OCI-LY7 (cell line): ENCODE results near the gene KICS2. TPM values are rescaled to one million over a fixed set of nuclear protein-coding genes. Genes with fewer than 3 reads are reported as not detected.

Source experiments
- BruUV-seq: library from RNA; stranded (reverse); fragments of 400-500 nt; replicated peaks from 2 replicates; lab custom pipeline; 2021; lab: Mats Ljungman, UMichigan
- CTCF ChIA-PET: fragments of 300-600 bp; sonication (Branson Sonifier 250); formaldehyde crosslinking; loops from one replicate; lab custom pipeline; 2022; ENCODE audit warnings: antibody characterized with exemption; ENCODE audit not compliant: unreplicated experiment; lab: Charles Lee
- POLR2A ChIA-PET: fragments of 300-600 bp; sonication (Branson Sonifier 250); formaldehyde crosslinking; loops from one replicate; lab custom pipeline; 2022; ENCODE audit warnings: antibody characterized with exemption; lab: Charles Lee
- DNase-seq: peaks from one replicate; pipeline ENCODE4 v3.0.0-alpha.2; 2015; ENCODE audit warnings: low spot score
- H2AFZ ChIP-seq: fragments of 200-600 bp; sonication (generic), shearing (Covaris generic); 2 replicates; pipeline ENCODE4 v1.6.1; 2014; ENCODE audit warnings: mild to moderate bottlenecking, antibody characterized with exemption, low read length, moderate library complexity
- H3K27ac ChIP-seq: fragments of 200-600 bp; sonication (generic); 2 replicates; pipeline ENCODE4 v1.5.1; 2014; ENCODE audit warnings: mixed run types, low read depth, mild to moderate bottlenecking, moderate library complexity, low read length, inconsistent platforms; ENCODE audit not compliant: poor library complexity, severe bottlenecking
- H3K36me3 ChIP-seq: fragments of 200-600 bp; sonication (generic); 2 replicates; pipeline ENCODE4 v1.6.1; 2014; ENCODE audit warnings: mild to moderate bottlenecking, antibody characterized with exemption, low read length, moderate library complexity, mixed read lengths; ENCODE audit not compliant: insufficient read depth
- H3K4me1 ChIP-seq: fragments of 200-600 bp; sonication (generic); 2 replicates; pipeline ENCODE4 v1.5.1; 2014; ENCODE audit warnings: mild to moderate bottlenecking, low read length; ENCODE audit not compliant: insufficient read depth, poor library complexity, severe bottlenecking
- H3K4me2 ChIP-seq: fragments of 200-600 bp; sonication (generic); 2 replicates; pipeline ENCODE4 v1.6.1; 2014; ENCODE audit warnings: mild to moderate bottlenecking, low read length
- H3K4me3 ChIP-seq: fragments of 200-600 bp; sonication (generic); 2 replicates; pipeline ENCODE4 v1.5.1; 2014; ENCODE audit warnings: mild to moderate bottlenecking, low read depth, low read length; ENCODE audit not compliant: poor library complexity, severe bottlenecking
- H3K79me2 ChIP-seq: fragments of 200-600 bp; sonication (generic); 2 replicates; pipeline ENCODE4 v1.6.1; 2016; ENCODE audit warnings: low read depth, mild to moderate bottlenecking, low read length, moderate library complexity, mixed read lengths; ENCODE audit not compliant: insufficient read depth
- H3K9me2 ChIP-seq: fragments of 200-600 bp; sonication (generic); 2 replicates; pipeline ENCODE4 v1.6.1; 2016; ENCODE audit warnings: mild to moderate bottlenecking, low read length, mixed read lengths; ENCODE audit not compliant: insufficient read depth
- H3K9me3 ChIP-seq: fragments of 200-600 bp; sonication (generic); 2 replicates; pipeline ENCODE4 v1.6.1; 2014; ENCODE audit warnings: mild to moderate bottlenecking, mixed run types, low read length, mixed read lengths
- H4K20me1 ChIP-seq: fragments of 200-600 bp; sonication (generic); 2 replicates; pipeline ENCODE4 v1.6.1; 2014; ENCODE audit warnings: mild to moderate bottlenecking, antibody characterized with exemption, low read length, moderate library complexity, mixed read lengths; ENCODE audit not compliant: insufficient read depth
- CTCF ChIP-seq: fragments of 200-600 bp; sonication (generic); conservative IDR thresholded peaks from 2 replicates; pipeline ENCODE4 v1.5.1; 2014; ENCODE audit warnings: mild to moderate bottlenecking, antibody characterized with exemption, low read length, moderate library complexity, mixed read lengths
- EZH2phosphoT487 ChIP-seq: fragments of 200-600 bp; sonication (generic); IDR thresholded peaks from 2 replicates; pipeline ENCODE4 v1.6.1; 2018; ENCODE audit warnings: low read depth, borderline replicate concordance, mild to moderate bottlenecking, mixed run types, antibody characterized with exemption, low read length, moderate library complexity, mixed read lengths
- intact Hi-C: fragments of 100-400 bp; cut with micrococcal nuclease; formaldehyde crosslinking; loops from one replicate; pipeline ENCODE4 v1.10.0; 2022; ENCODE audit not compliant: unreplicated experiment
- total RNA-seq, 2 experiments: library from RNA; depleted of rRNA in 1 of 2; stranded (reverse); fragments of >200 nt in 1 of 2; shearing (Covaris generic) in 1 of 2; gene quantifications; 2 replicates each; pipeline ENCODE4 v1.2.3, GENCODE V29; 2014 to 2022

Gene KICS2
- total RNA-seq, 2 experiments from 2014 or later, result 20.4 to 20.6 TPM

- H3K36me3 ChIP-seq, result no peaks in the 10 kb centered on the region
- H3K4me1 ChIP-seq, result no peaks in the 10 kb centered on the region
- no peak overlapping the region for H2AFZ ChIP-seq
- H3K9me3 ChIP-seq, result no peaks in the 10 kb centered on the region
- H4K20me1 ChIP-seq, result no peaks in the 10 kb centered on the region
- H3K79me2 ChIP-seq, result no peaks in the 10 kb centered on the region
- CTCF ChIA-PET, result no interaction called here
- POLR2A ChIA-PET, result no interaction called here
- no peak for DNase-seq
- no peak overlapping the region for H3K4me2 ChIP-seq
- intact Hi-C loops, result no loop called here
- TF ChIP-seq CTCF, result no peak
- TF ChIP-seq EZH2phosphoT487, result no peak
- H3K4me3 ChIP-seq, result no peak overlapping the region
- no peak overlapping the region for H3K27ac ChIP-seq
- H3K9me2 ChIP-seq, result no peaks in the 10 kb centered on the region
- BruUV-seq, result no TSS peak
These were observed 39.7 kb upstream of the KICS2 start for GRCh38 chr12:64261813-64262212.

- DNase-seq, result no peak
- no peaks in the 10 kb centered on the region for H4K20me1 ChIP-seq
- TF ChIP-seq EZH2phosphoT487, result no peak
- TF ChIP-seq CTCF, result no peak
- H3K4me3 ChIP-seq, result no peak overlapping the region
- no peak overlapping the region for H3K27ac ChIP-seq
- no peak overlapping the region for H2AFZ ChIP-seq
- no peak overlapping the region for H3K4me2 ChIP-seq
- H3K36me3 ChIP-seq, result no peaks in the 10 kb centered on the region
- no TSS peak for BruUV-seq
- intact Hi-C loops, result loop anchor here (5.0 to 10.0 kb wide), 2 partner anchors 104 to 1156 kb away; no protein-coding TSS in a partner anchor
- no peaks in the 10 kb centered on the region for H3K9me3 ChIP-seq
- H3K9me2 ChIP-seq, result no peaks in the 10 kb centered on the region
- ChIA-PET POLR2A (interaction anchor here (0.6 kb wide), 3 partner anchors 51 to 560 kb away, joined by 3 to 10 read pairs (median 3); no protein-coding TSS in a partner anchor), CTCF (no interaction called here)
- H3K4me1 ChIP-seq, result no peaks in the 10 kb centered on the region
- H3K79me2 ChIP-seq, result no peaks in the 10 kb centered on the region
These were observed 36.5 kb upstream of the KICS2 start for GRCh38 chr12:64258576-64258975.

- Histone ChIP-seq H4K20me1 (no peaks in the 10 kb centered on the region), H3K9me2 (no peaks in the 10 kb centered on the region), H3K4me3 (no peak overlapping the region), H3K4me2 (no peak overlapping the region), H3K9me3 (no peaks in the 10 kb centered on the region), H3K27ac (no peak overlapping the region), H3K36me3 (no peaks in the 10 kb centered on the region), H2AFZ (no peak overlapping the region), H3K79me2 (no peaks in the 10 kb centered on the region), H3K4me1 (no peaks in the 10 kb centered on the region)
- TF ChIP-seq EZH2phosphoT487, result no peak
- TF ChIP-seq CTCF, result peak; percentile 93
- ChIA-PET CTCF (interaction anchor here (1.1 kb wide), 1 partner anchor 17 kb away, joined by 3 read pairs; no protein-coding TSS in a partner anchor), POLR2A (interaction anchor here (1.0 to 1.4 kb wide), 2 partner anchors 16 to 23 kb away, joined by 4 to 5 read pairs; no protein-coding TSS in a partner anchor)
- intact Hi-C loops, result loop anchor here (1.0 to 10.0 kb wide), 5 partner anchors 101 to 1154 kb away; no protein-coding TSS in a partner anchor
- no TSS peak for BruUV-seq
- peak; percentile 61 for DNase-seq
These were observed 34.2 kb upstream of the KICS2 start for GRCh38 chr12:64256166-64256800.
